SK-N-SH treated with all-trans-retinoic acid at 6 μM for 48 hours (cell line): ENCODE results near the gene GABBR2.

Experiments used
- ATAC-seq: fragments of 200-7000 bp; cut with Tn5 transposase; 3 replicates; pipeline ENCODE4 v1.9.1; 2020; ENCODE audit warnings: mild to moderate bottlenecking, moderate library complexity
- ARNTL ChIP-seq: fragments of 450-650 bp; formaldehyde crosslinking; IDR thresholded peaks from 2 replicates; pipeline ENCODE4 v1.5.0; 2020; ENCODE audit warnings: low read depth, mild to moderate bottlenecking, moderate library complexity, borderline replicate concordance
- BACH2 ChIP-seq: fragments of 250-450 bp; sonication (Bioruptor Pico); IDR thresholded peaks from 2 replicates; pipeline ENCODE4 v1.9.0; 2021; ENCODE audit warnings: mild to moderate bottlenecking, borderline replicate concordance
- CREB5 ChIP-seq: fragments of 250-450 bp; sonication (Bioruptor Pico); IDR thresholded peaks from 2 replicates; pipeline ENCODE4 v1.5.1; 2020; ENCODE audit warnings: low read depth, mild to moderate bottlenecking, moderate library complexity
- CSDC2 ChIP-seq: fragments of 250-450 bp; sonication (Bioruptor Pico); IDR thresholded peaks from 2 replicates; pipeline ENCODE4 v1.5.0; 2020; ENCODE audit warnings: mild to moderate bottlenecking, moderate library complexity
- CSRNP3 ChIP-seq: fragments of 250-450 bp; sonication (Bioruptor Pico); IDR thresholded peaks from 2 replicates; pipeline ENCODE4 v1.5.1; 2021; ENCODE audit warnings: mild to moderate bottlenecking, moderate library complexity
- ESRRG ChIP-seq: fragments of 250-450 bp; sonication (Bioruptor Pico); IDR thresholded peaks from 2 replicates; pipeline ENCODE4 v1.6.1; 2021; ENCODE audit warnings: mild to moderate bottlenecking
- GLIS3 ChIP-seq: fragments of 250-450 bp; sonication (Bioruptor Pico); IDR thresholded peaks from 2 replicates; pipeline ENCODE4 v1.5.0; 2020; ENCODE audit warnings: mild to moderate bottlenecking, moderate library complexity
- ISL1 ChIP-seq: fragments of 250-450 bp; sonication (Bioruptor Pico); IDR thresholded peaks from 2 replicates; pipeline ENCODE4 v2.1.2; 2022; ENCODE audit warnings: mild to moderate bottlenecking, moderate library complexity
- PATZ1 ChIP-seq: fragments of 250-450 bp; sonication (Bioruptor Pico); IDR thresholded peaks from 2 replicates; pipeline ENCODE4 v1.8.0; 2020; ENCODE audit warnings: mild to moderate bottlenecking, moderate library complexity, borderline replicate concordance
- POU6F1 ChIP-seq: fragments of 250-450 bp; sonication (Bioruptor Pico); IDR thresholded peaks from 2 replicates; pipeline ENCODE4 v1.8.0; 2021; ENCODE audit warnings: low read depth, mild to moderate bottlenecking, moderate library complexity, borderline replicate concordance
- PPARA ChIP-seq: fragments of 250-450 bp; sonication (Bioruptor Pico); IDR thresholded peaks from 2 replicates; pipeline ENCODE4 v1.5.0; 2020; ENCODE audit warnings: mild to moderate bottlenecking, borderline replicate concordance
- RARB ChIP-seq: fragments of 250-450 bp; sonication (Bioruptor Pico); IDR thresholded peaks from 2 replicates; pipeline ENCODE4 v1.8.0; 2021; ENCODE audit warnings: mild to moderate bottlenecking, moderate library complexity
- SNAI2 ChIP-seq: fragments of 250-450 bp; sonication (Bioruptor Pico); IDR thresholded peaks from 2 replicates; pipeline ENCODE4 v1.5.0; 2020; ENCODE audit warnings: mild to moderate bottlenecking, moderate library complexity
- TOX ChIP-seq: fragments of 250-450 bp; sonication (Bioruptor Pico); IDR thresholded peaks from 2 replicates; pipeline ENCODE4 v1.8.0; 2021; ENCODE audit warnings: mild to moderate bottlenecking, moderate library complexity, borderline replicate concordance
- TSHZ2 ChIP-seq: fragments of 250-450 bp; sonication (Bioruptor Pico); IDR thresholded peaks from 2 replicates; pipeline ENCODE4 v1.5.0; 2020; ENCODE audit warnings: mild to moderate bottlenecking, moderate library complexity
- ZC3H10 ChIP-seq: fragments of 250-450 bp; sonication (Bioruptor Pico); IDR thresholded peaks from 2 replicates; pipeline ENCODE4 v1.5.1; 2021; ENCODE audit warnings: mild to moderate bottlenecking, moderate library complexity
- ZFP3 ChIP-seq: fragments of 250-450 bp; sonication (Bioruptor Pico); IDR thresholded peaks from 2 replicates; pipeline ENCODE4 v1.5.0; 2020; ENCODE audit warnings: mild to moderate bottlenecking, moderate library complexity
- ZFP30 ChIP-seq: fragments of 450-650 bp; formaldehyde crosslinking; IDR thresholded peaks from 2 replicates; pipeline ENCODE4 v1.5.0; 2022; ENCODE audit warnings: mild to moderate bottlenecking, moderate library complexity
- ZNF565 ChIP-seq: fragments of 450-650 bp; formaldehyde crosslinking; conservative IDR thresholded peaks from 2 replicates; pipeline ENCODE4 v1.5.0; 2020; ENCODE audit warnings: low read depth, mild to moderate bottlenecking, moderate library complexity
- ZNF70 ChIP-seq: fragments of 450-650 bp; formaldehyde crosslinking; IDR thresholded peaks from 2 replicates; pipeline ENCODE4 v1.5.0; 2020; ENCODE audit warnings: mild to moderate bottlenecking, moderate library complexity

Gene GABBR2

GRCh38 chr9:98540476-98540875 is 168.3 kb downstream of the GABBR2 start (continued):
- TF ChIP-seq TSHZ2 (CRISPR knock-in tag) (no peak), ESRRG (CRISPR knock-in tag) (no peak), ZC3H10 (no peak), CREB5 (CRISPR knock-in tag) (no peak), SNAI2 (CRISPR knock-in tag) (no peak), ZFP30 (CRISPR knock-in tag) (no peak)

GRCh38 chr9:98539954-98540353 is 168.8 kb downstream of the GABBR2 start:
- no peak for ATAC-seq
- TF ChIP-seq ZFP3: no peak
- no peak for TF ChIP-seq GLIS3 (CRISPR knock-in tag)
- TF ChIP-seq ZC3H10: no peak
- no peak for TF ChIP-seq ZNF565 (CRISPR knock-in tag)
- no peak for TF ChIP-seq PATZ1 (CRISPR knock-in tag)
- no peak for TF ChIP-seq TOX (CRISPR knock-in tag)
- no peak for TF ChIP-seq ZNF70 (CRISPR knock-in tag)
- no peak for TF ChIP-seq PPARA
- no peak for TF ChIP-seq CSDC2 (CRISPR knock-in tag)
- TF ChIP-seq TSHZ2 (CRISPR knock-in tag): no peak
- no peak for TF ChIP-seq ISL1 (CRISPR knock-in tag)
- TF ChIP-seq BACH2 (CRISPR knock-in tag): no peak
- no peak for TF ChIP-seq SNAI2 (CRISPR knock-in tag)
- TF ChIP-seq ESRRG (CRISPR knock-in tag): no peak
- no peak for TF ChIP-seq CREB5 (CRISPR knock-in tag)
- TF ChIP-seq ARNTL (CRISPR knock-in tag): no peak
- no peak for TF ChIP-seq CSRNP3
- no peak for TF ChIP-seq POU6F1 (CRISPR knock-in tag)
- no peak for TF ChIP-seq RARB
